ENCODE data around the gene GSG1L2.

The GSG1L2 gene

GRCh38 chr17:9842057-9842758 lies 20.3 kb upstream of the GSG1L2 start:
- peak; percentile 36 to 86 for DNase-seq (ENCODE audit: low read depth in 2 of 2)
- H3K4me3 ChIP-seq (replicated peaks in 1 of 2; ENCODE audit: low read depth in 2 of 2, low read length in 2 of 2): no peak overlapping the region
- no peak for TF ChIP-seq CTCF (IDR thresholded peaks at IDR 0.05; ENCODE audit: low read depth, low read length)

GRCh38 chr17:9839433-9839832 lies 17.6 kb upstream of the GSG1L2 start:
- no peak for TF ChIP-seq CTCF (IDR thresholded peaks at IDR 0.05; ENCODE audit: low read depth, low read length)
- no peak overlapping the region for H3K4me3 ChIP-seq (replicated peaks in 1 of 2; ENCODE audit: low read depth in 2 of 2, low read length in 2 of 2)
- DNase-seq (ENCODE audit: low read depth in 2 of 2): peak in 1 of 2 donors; percentile 39

DNA sequence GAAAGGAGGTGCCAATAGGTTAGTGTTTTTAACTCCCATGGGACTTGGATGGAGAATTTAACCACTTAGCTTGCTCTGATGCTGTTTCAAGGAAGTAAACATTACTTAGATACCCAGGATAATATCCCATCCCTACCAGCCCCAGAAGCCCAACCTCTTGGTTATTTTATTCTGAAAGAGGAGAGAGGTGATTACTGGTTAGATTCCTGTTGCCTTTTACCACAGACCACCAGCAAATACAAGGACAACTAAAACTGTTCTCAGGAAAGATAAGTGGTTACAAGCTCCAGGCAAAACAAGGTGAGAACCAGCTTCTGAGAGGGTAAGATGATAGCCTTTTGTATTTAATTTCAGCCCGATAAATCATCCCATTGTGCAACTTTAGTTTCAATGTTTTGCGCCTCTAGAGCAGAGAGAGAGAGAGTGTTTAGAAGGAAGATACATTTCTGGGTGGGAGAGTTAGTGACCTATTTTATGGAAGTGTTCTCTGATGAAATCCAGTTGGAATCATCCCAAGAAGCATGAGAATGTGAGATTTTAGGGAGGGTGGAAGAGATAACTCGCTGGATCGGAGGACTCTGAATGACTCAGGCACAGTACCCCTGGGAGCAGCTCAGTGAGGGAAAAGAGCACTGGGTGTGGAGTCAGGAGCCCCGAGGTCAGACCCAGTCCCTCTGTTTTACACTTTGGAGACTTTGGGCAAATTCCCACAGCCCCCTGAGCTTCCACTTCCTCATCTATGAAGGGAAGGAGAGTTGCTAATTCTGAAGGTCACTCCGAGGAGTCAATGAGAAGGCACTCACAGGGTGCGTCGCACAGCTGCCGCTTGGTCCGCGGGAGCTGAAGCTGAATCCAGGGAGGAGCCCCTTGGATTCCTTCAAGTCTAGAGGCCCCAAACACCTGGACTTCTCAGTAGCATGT lies 15.9 kb upstream of the GSG1L2 start:
- no peak for TF ChIP-seq CTCF (IDR thresholded peaks at IDR 0.05; ENCODE audit: low read depth, low read length)
- H3K4me3 ChIP-seq (replicated peaks in 1 of 2; ENCODE audit: low read depth in 2 of 2, low read length in 2 of 2): no peak overlapping the region
- DNase-seq (ENCODE audit: low read depth in 2 of 2): peak; percentile 65 to 95

GRCh38 chr17:9833922-9834321 lies 12.0 kb upstream of the GSG1L2 start:
- no peak for TF ChIP-seq CTCF (IDR thresholded peaks at IDR 0.05; ENCODE audit: low read depth, low read length)
- H3K4me3 ChIP-seq (replicated peaks in 1 of 2; ENCODE audit: low read depth in 2 of 2, low read length in 2 of 2): no peak overlapping the region
- DNase-seq (ENCODE audit: low read depth in 2 of 2): no peak

- no peak overlapping the region for H3K4me3 ChIP-seq (replicated peaks in 1 of 2; ENCODE audit: low read depth in 2 of 2, low read length in 2 of 2)
- no peak for TF ChIP-seq CTCF (IDR thresholded peaks at IDR 0.05; ENCODE audit: low read depth, low read length)
- no peak for DNase-seq (ENCODE audit: low read depth in 2 of 2)
Observed at GRCh38 chr17:9830711-9831110, 8.8 kb upstream of the GSG1L2 start.

GRCh38 chr17:9829343-9829742 lies 7.5 kb upstream of the GSG1L2 start:
- DNase-seq (ENCODE audit: low read depth in 2 of 2): no peak
- TF ChIP-seq CTCF (IDR thresholded peaks at IDR 0.05; ENCODE audit: low read depth, low read length): no peak
- H3K4me3 ChIP-seq (replicated peaks in 1 of 2; ENCODE audit: low read depth in 2 of 2, low read length in 2 of 2): no peak overlapping the region
